GM19395 (cell line): ENCODE results near the gene SHCBP1L.

Experiments used
- ATAC-seq: cut with Tn5 transposase; IDR thresholded peaks from one replicate; pipeline ENCODE4 v1.9.1; 2021; ENCODE audit warnings: mild to moderate bottlenecking, moderate library complexity; ENCODE audit not compliant: unreplicated experiment

Gene SHCBP1L

GRCh38 chr1:182952677-182953444, at the start of gene SHCBP1L:
TSS of gene SHCBP1L (minus strand) at chr1:182953166. CDS start at chr1:182953133, 33 bp downstream.
- no peak for ATAC-seq

GRCh38 chr1:183002267-183002666, 49.3 kb upstream of the SHCBP1L start:
- ATAC-seq = no peak

GRCh38 chr1:183000167-183000962, 47.4 kb upstream of the SHCBP1L start:
- no peak for ATAC-seq

- ATAC-seq = no peak
Observed at GRCh38 chr1:182998482-182998881, 45.5 kb upstream of the SHCBP1L start.

GRCh38 chr1:182996816-182997215, 43.9 kb upstream of the SHCBP1L start:
- no peak for ATAC-seq

GRCh38 chr1:182995894-182996293, 42.9 kb upstream of the SHCBP1L start:
- ATAC-seq = no peak

- no peak for ATAC-seq
Observed at GRCh38 chr1:182993746-182994145, 40.8 kb upstream of the SHCBP1L start.

GRCh38 chr1:182990413-182991144, 37.6 kb upstream of the SHCBP1L start:
- ATAC-seq = no peak

GRCh38 chr1:182985876-182986275, 32.9 kb upstream of the SHCBP1L start:
- no peak for ATAC-seq

GRCh38 chr1:182984621-182985020, 31.7 kb upstream of the SHCBP1L start:
- ATAC-seq = no peak

GRCh38 chr1:182984138-182984537, 31.2 kb upstream of the SHCBP1L start:
- no peak for ATAC-seq

- no peak for ATAC-seq
Observed at GRCh38 chr1:182978151-182978853, 25.3 kb upstream of the SHCBP1L start.

- no peak for ATAC-seq
Observed at GRCh38 chr1:182977480-182977879, 24.5 kb upstream of the SHCBP1L start.

- no peak for ATAC-seq
Observed at GRCh38 chr1:182974506-182975191, 21.7 kb upstream of the SHCBP1L start.

GRCh38 chr1:182972829-182973228, 19.9 kb upstream of the SHCBP1L start:
- no peak for ATAC-seq

GRCh38 chr1:182972231-182972630, 19.3 kb upstream of the SHCBP1L start:
- no peak for ATAC-seq

- no peak for ATAC-seq
Observed at GRCh38 chr1:182971219-182971618, 18.3 kb upstream of the SHCBP1L start.

- ATAC-seq = no peak
Observed at GRCh38 chr1:182968836-182969734, 16.1 kb upstream of the SHCBP1L start.

GRCh38 chr1:182968151-182968741, 15.3 kb upstream of the SHCBP1L start:
- no peak for ATAC-seq
